Osteoblast (primary cell): ENCODE measurements around the gene IL1F10. TPM values are rescaled to one million over a fixed set of nuclear protein-coding genes. Genes with fewer than 3 reads are reported as not detected.

Experiments
- DNase-seq: peaks from one replicate; pipeline ENCODE4 v3.0.0; 2011; ENCODE audit warnings: low spot score, mixed read lengths; ENCODE audit not compliant: insufficient read length; ENCODE audit errors: missing footprints
- H2AFZ ChIP-seq: 2 replicates; pipeline ENCODE4 v1.6.0; 2011; ENCODE audit warnings: mild to moderate bottlenecking, low read length
- H3K27ac ChIP-seq: 2 replicates; pipeline ENCODE4 v1.5.1; 2011; ENCODE audit warnings: mild to moderate bottlenecking, low read depth, low read length, moderate library complexity
- H3K27me3 ChIP-seq: 2 replicates; pipeline ENCODE4 v1.6.0; 2012; ENCODE audit warnings: mild to moderate bottlenecking, control low read depth, inconsistent platforms, low read length, moderate library complexity; ENCODE audit not compliant: insufficient read depth
- H3K36me3 ChIP-seq: 2 replicates; pipeline ENCODE4 v1.5.1; 2011; ENCODE audit warnings: mild to moderate bottlenecking, low read length, control low read depth, moderate library complexity; ENCODE audit not compliant: insufficient read depth
- H3K4me1 ChIP-seq: 2 replicates; pipeline ENCODE4 v1.5.1; 2011; ENCODE audit warnings: mild to moderate bottlenecking, low read length, control low read depth, moderate library complexity; ENCODE audit not compliant: insufficient read depth
- H3K4me2 ChIP-seq: 2 replicates; pipeline ENCODE4 v1.6.0; 2011; ENCODE audit warnings: mild to moderate bottlenecking, low read length; ENCODE audit not compliant: insufficient read depth
- H3K4me3 ChIP-seq: fragments of 200-600 bp; sonication (generic); 3 replicates; pipeline ENCODE4 v1.5.1; 2012; ENCODE audit warnings: mild to moderate bottlenecking, low read length, inconsistent platforms; ENCODE audit not compliant: insufficient read depth
- H3K79me2 ChIP-seq: 2 replicates; pipeline ENCODE4 v1.6.0; 2012; ENCODE audit warnings: mild to moderate bottlenecking, low read length, control low read depth, inconsistent platforms; ENCODE audit not compliant: insufficient read depth
- H3K9me3 ChIP-seq: 2 replicates; pipeline ENCODE4 v1.5.1; 2011; ENCODE audit warnings: low read depth, low read length, control low read depth
- H4K20me1 ChIP-seq: 2 replicates; pipeline ENCODE4 v1.6.0; 2012; ENCODE audit warnings: mild to moderate bottlenecking, low read length, control low read depth; ENCODE audit not compliant: insufficient read depth
- CTCF ChIP-seq: IDR thresholded peaks from 2 replicates; pipeline ENCODE4 v1.5.1; 2011; ENCODE audit warnings: mild to moderate bottlenecking, low read depth, low read length, moderate library complexity; ENCODE audit errors: extremely low read depth
- total RNA-seq: library from RNA; depleted of rRNA; stranded (reverse); fragments of >200 nt; gene quantifications from 2 replicates; pipeline ENCODE4 v1.2.3, GENCODE V29; 2012

Gene IL1F10
- total RNA-seq, 1 donor: not detected

DNA sequence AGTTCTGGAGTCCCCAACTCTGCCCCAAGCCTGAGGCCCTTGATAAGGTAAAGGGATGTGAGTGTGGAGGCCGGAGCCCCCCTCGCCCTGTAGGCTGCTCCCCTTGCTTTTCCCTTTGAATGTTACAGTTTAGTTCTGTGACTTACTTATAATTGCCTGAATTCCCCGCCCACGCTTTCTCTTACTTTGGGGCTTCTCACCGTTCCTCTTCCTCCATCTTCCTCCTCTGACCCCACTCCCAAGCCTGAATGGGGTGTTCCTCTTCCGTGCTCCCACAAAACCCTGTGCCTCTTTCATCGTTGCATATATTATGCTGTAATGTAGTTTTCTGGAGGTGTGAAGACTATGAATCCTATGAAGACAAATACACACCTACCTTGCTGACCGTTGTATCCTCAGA is 44.7 kb downstream of the IL1F10 start:
- Histone ChIP-seq H3K9me3 (no peaks in the 10 kb centered on the region), H3K79me2 (no peaks in the 10 kb centered on the region), H3K27me3 (peaks cover 10% of the 10 kb centered on the region), H3K4me1 (peaks cover 4% of the 10 kb centered on the region), H2AFZ (no peak overlapping the region), H3K4me3 (no peak overlapping the region), H4K20me1 (no peaks in the 10 kb centered on the region), H3K4me2 (no peak overlapping the region), H3K36me3 (no peaks in the 10 kb centered on the region), H3K27ac (no peak overlapping the region)
- no peak for DNase-seq
- no peak for TF ChIP-seq CTCF

- no peak overlapping the region for H3K4me2 ChIP-seq
- no peak for TF ChIP-seq CTCF
Measured at GRCh38 chr2:113112871-113113270, 45.1 kb downstream of the IL1F10 start.

GRCh38 chr2:113113807-113114206 is 46.0 kb downstream of the IL1F10 start:
- H3K4me2 ChIP-seq: no peak overlapping the region
- no peaks in the 10 kb centered on the region for H3K79me2 ChIP-seq
- H4K20me1 ChIP-seq: no peaks in the 10 kb centered on the region
- peaks cover 10% of the 10 kb centered on the region for H3K27me3 ChIP-seq
- no peaks in the 10 kb centered on the region for H3K36me3 ChIP-seq
- H3K9me3 ChIP-seq: no peaks in the 10 kb centered on the region
- H3K4me1 ChIP-seq: peaks cover 4% of the 10 kb centered on the region
- H2AFZ ChIP-seq: no peak overlapping the region
- TF ChIP-seq CTCF: no peak
- DNase-seq: no peak
- H3K4me3 ChIP-seq: no peak overlapping the region
- H3K27ac ChIP-seq: no peak overlapping the region

More at GRCh38 chr2:113112871-113113270, 45.1 kb downstream of the IL1F10 start:
- H4K20me1 ChIP-seq: no peaks in the 10 kb centered on the region
- H3K4me3 ChIP-seq: no peak overlapping the region
- peaks cover 4% of the 10 kb centered on the region for H3K4me1 ChIP-seq
- no peaks in the 10 kb centered on the region for H3K79me2 ChIP-seq
- peaks cover 10% of the 10 kb centered on the region for H3K27me3 ChIP-seq
- H3K36me3 ChIP-seq: no peaks in the 10 kb centered on the region
- no peak for DNase-seq
- H2AFZ ChIP-seq: no peak overlapping the region
- H3K9me3 ChIP-seq: no peaks in the 10 kb centered on the region
- no peak overlapping the region for H3K27ac ChIP-seq

DNA sequence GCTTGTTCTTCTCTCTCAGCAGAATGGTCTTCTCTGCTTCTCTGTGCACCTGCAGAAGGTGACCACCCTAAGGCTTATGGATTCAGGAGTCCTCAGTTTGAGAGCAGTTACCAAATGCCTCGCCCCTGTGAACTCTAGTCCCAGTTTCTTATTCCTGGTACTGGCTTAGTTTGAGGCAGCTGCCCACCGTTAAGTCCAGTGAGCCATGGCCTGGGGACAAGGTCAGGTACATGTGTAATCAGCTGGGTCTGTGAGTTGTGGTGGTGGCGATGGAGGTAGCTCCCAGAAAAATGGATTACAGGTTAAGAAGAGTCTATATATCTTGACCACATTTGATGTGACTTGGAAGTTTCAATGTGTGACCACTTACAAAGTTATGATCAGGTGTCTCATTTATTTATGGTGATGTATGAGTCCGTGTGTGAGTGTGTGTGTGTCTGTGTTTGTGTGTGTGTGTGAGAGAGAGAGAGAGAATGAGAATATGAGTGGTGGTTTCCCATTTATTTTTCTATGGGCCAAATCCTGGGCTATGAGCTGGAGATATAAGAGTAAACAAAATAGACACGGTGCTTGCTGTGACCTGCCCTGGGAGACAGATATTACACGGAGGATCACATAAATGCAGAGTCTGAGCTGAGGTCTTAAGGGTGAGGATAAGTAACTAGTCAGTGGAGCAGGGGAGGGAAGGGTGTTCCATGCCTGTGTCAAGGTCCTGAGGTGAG is 46.6 kb downstream of the IL1F10 start:
- Histone ChIP-seq H3K9me3 (no peaks in the 10 kb centered on the region), H3K79me2 (no peaks in the 10 kb centered on the region), H3K4me2 (no peak overlapping the region), H4K20me1 (no peaks in the 10 kb centered on the region), H3K4me1 (peaks cover 4% of the 10 kb centered on the region), H3K36me3 (no peaks in the 10 kb centered on the region), H2AFZ (no peak overlapping the region), H3K27me3 (peaks cover 10% of the 10 kb centered on the region), H3K27ac (no peak overlapping the region), H3K4me3 (no peak overlapping the region)
- TF ChIP-seq CTCF: no peak
- no peak for DNase-seq
